B cell (primary cell): ENCODE measurements around the gene RBM38. TPM values are rescaled to one million over a fixed set of nuclear protein-coding genes. Genes with fewer than 3 reads are reported as not detected.

Source experiments
- ATAC-seq: fragments of 200-7000 bp; cut with Tn5 transposase; one replicate; pipeline ENCODE4 v1.10.0; 2021; ENCODE audit warnings: low read depth, mild to moderate bottlenecking, moderate number of reproducible peaks, moderate library complexity
- CTCF ChIA-PET: fragments of 350-600 bp; sonication (Branson Sonifier 250); formaldehyde crosslinking; loops from one replicate; lab custom pipeline; 2021; ENCODE audit warnings: antibody characterized with exemption, inconsistent platforms; lab: Charles Lee
- POLR2A ChIA-PET: fragments of 350-600 bp; sonication (Branson Sonifier 250); formaldehyde crosslinking; loops from one replicate; lab custom pipeline; 2021; ENCODE audit warnings: antibody characterized with exemption; lab: Charles Lee
- DNase-seq: peaks from one replicate; pipeline ENCODE4 v3.0.0; 2013
- H2AFZ ChIP-seq: 2 replicates; pipeline ENCODE4 v1.6.1; 2012; ENCODE audit warnings: mild to moderate bottlenecking, low read depth, low read length; ENCODE audit not compliant: insufficient read depth, poor library complexity, severe bottlenecking
- H3K27ac ChIP-seq, 2 donors: 1 replicate in 1 of 2; 2 replicates in 1 of 2; pipeline ENCODE4 v1.5.1; 2012 to 2013; ENCODE audit warnings: low read length in 2 of 2, mild to moderate bottlenecking in 2 of 2, moderate library complexity in 1 of 2
- H3K27me3 ChIP-seq, 4 experiments: fragments of 200-600 bp in 1 of 4; sonication (generic) in 1 of 4; replicated peaks in 1 of 4; 1 replicate in 2 of 4; 2 replicates in 2 of 4; pipeline versions ENCODE4 v1.6.1 to v1.7.0; 2013 to 2016; ENCODE audit warnings: low read length in 3 of 4, mild to moderate bottlenecking in 2 of 4, mixed read lengths in 1 of 4, moderate library complexity in 1 of 4; ENCODE audit not compliant: insufficient read depth in 4 of 4, control insufficient read depth in 3 of 4; ENCODE audit errors: control extremely low read depth in 1 of 4
- H3K36me3 ChIP-seq, 2 experiments: replicated peaks in 1 of 2; 1 replicate in 1 of 2; 2 replicates in 1 of 2; pipeline versions ENCODE4 v1.6.1 to v1.7.1; 2013; ENCODE audit warnings: low read length in 1 of 2; ENCODE audit not compliant: insufficient read depth in 2 of 2, control insufficient read depth in 1 of 2; ENCODE audit errors: control extremely low read depth in 1 of 2, extremely low read depth in 1 of 2
- H3K4me1 ChIP-seq, 2 donors: fragments of 200-600 bp in 1 of 2; sonication (generic) in 1 of 2; 1 replicate in 1 of 2; 2 replicates in 1 of 2; pipeline versions ENCODE4 v1.5.1 to v1.6.1; 2013 to 2017; ENCODE audit warnings: low read length in 2 of 2; ENCODE audit not compliant: control insufficient read depth in 2 of 2, insufficient read depth in 2 of 2
- H3K4me2 ChIP-seq: replicated peaks from 2 replicates; pipeline ENCODE3; 2012; ENCODE audit warnings: mild to moderate bottlenecking, low read depth, low read length; ENCODE audit not compliant: poor library complexity, severe bottlenecking
- H3K4me3 ChIP-seq, 5 experiments: fragments of 200-600 bp in 1 of 5; sonication (generic) in 1 of 5; 1 replicate in 3 of 5; 2 replicates in 2 of 5; pipeline versions ENCODE4 v1.5.1 to v1.7.0; 2011 to 2016; ENCODE audit warnings: low read length in 4 of 5, mild to moderate bottlenecking in 4 of 5, low read depth in 2 of 5, control low read depth in 1 of 5, moderate library complexity in 1 of 5; ENCODE audit not compliant: insufficient read depth in 1 of 5; ENCODE audit errors: control extremely low read depth in 1 of 5, extremely low read depth in 1 of 5
- H3K79me2 ChIP-seq: fragments of 200-600 bp; sonication (generic); one replicate; pipeline ENCODE4 v1.6.0; 2016; ENCODE audit warnings: low read length; ENCODE audit not compliant: control insufficient read depth, insufficient read depth
- H3K9ac ChIP-seq: fragments of 200-600 bp; sonication (generic); 2 replicates; pipeline ENCODE4 v1.6.1; 2017; ENCODE audit warnings: mild to moderate bottlenecking, low read length, moderate library complexity
- H3K9me3 ChIP-seq, 3 donors: one replicate each; pipeline versions ENCODE4 v1.6.1 to v1.7.1; 2013; ENCODE audit warnings: low read length in 2 of 3; ENCODE audit not compliant: control insufficient read depth in 2 of 3, insufficient read depth in 1 of 3; ENCODE audit errors: control extremely low read depth in 1 of 3
- H4K20me1 ChIP-seq: 2 replicates; pipeline ENCODE4 v1.6.0; 2012; ENCODE audit warnings: mild to moderate bottlenecking, low read length; ENCODE audit not compliant: insufficient read depth, control insufficient read depth, poor library complexity, severe bottlenecking
- H3K27ac Mint-ChIP-seq: one replicate; pipeline ENCODE4 v1.8.0; 2021; ENCODE audit warnings: mixed read lengths
- H3K27me3 Mint-ChIP-seq: one replicate; pipeline ENCODE4 v1.8.0; 2021; ENCODE audit warnings: mixed read lengths
- H3K4me1 Mint-ChIP-seq: one replicate; pipeline ENCODE4 v1.8.0; 2021; ENCODE audit warnings: mixed read lengths
- H3K4me3 Mint-ChIP-seq: one replicate; pipeline ENCODE4 v1.8.0; 2021; ENCODE audit warnings: mixed read lengths
- H3K9me3 Mint-ChIP-seq: one replicate; pipeline ENCODE4 v1.8.0; 2022; ENCODE audit warnings: mixed read lengths; ENCODE audit not compliant: insufficient read depth
- EZH2 ChIP-seq: IDR thresholded peaks from 2 replicates; pipeline ENCODE4 v1.6.1; 2012; ENCODE audit warnings: borderline replicate concordance, low read depth, mild to moderate bottlenecking, moderate library complexity, low read length; ENCODE audit not compliant: insufficient read depth, poor library complexity, severe bottlenecking
- WGBS: methylation state at CpG from one replicate; pipeline ENCODE4 v1.1.5; 2013; ENCODE audit warnings: missing lambda C conversion rate; ENCODE audit not compliant: insufficient coverage; 5-methylcytosine and 5-hydroxymethylcytosine counted together
- intact Hi-C: fragments of 100-400 bp; cut with micrococcal nuclease; formaldehyde crosslinking; loops from one replicate; pipeline ENCODE4 v1.10.0; 2022
- polyA plus RNA-seq: library from polyadenylated mRNA; depleted of rRNA; stranded (reverse); fragments of >200 nt; gene quantifications from 2 replicates; pipeline ENCODE4 v1.2.3, GENCODE V29; 2012
- total RNA-seq, 2 donors: library from RNA; stranded (reverse); fragments of 120-200 nt in 1 of 2; gene quantifications; 1 replicate in 1 of 2; 2 replicates in 1 of 2; pipeline versions ENCODE4 v1.2.3 to v1.2.4, GENCODE V29; 2013 to 2022
- TF ChIP-seq, protein P1 (sequence below): fragments of 200-600 bp; IDR thresholded peaks from one replicate; pipeline ENCODE4 v1.8.0; 2022; ENCODE audit warnings: antibody characterized with exemption, mild to moderate bottlenecking

Gene RBM38
- total and polyA plus RNA-seq, 2 donors (not counting 1 experiment from before 2014, with no cell fraction given) = 198 to 225 TPM

DNA sequence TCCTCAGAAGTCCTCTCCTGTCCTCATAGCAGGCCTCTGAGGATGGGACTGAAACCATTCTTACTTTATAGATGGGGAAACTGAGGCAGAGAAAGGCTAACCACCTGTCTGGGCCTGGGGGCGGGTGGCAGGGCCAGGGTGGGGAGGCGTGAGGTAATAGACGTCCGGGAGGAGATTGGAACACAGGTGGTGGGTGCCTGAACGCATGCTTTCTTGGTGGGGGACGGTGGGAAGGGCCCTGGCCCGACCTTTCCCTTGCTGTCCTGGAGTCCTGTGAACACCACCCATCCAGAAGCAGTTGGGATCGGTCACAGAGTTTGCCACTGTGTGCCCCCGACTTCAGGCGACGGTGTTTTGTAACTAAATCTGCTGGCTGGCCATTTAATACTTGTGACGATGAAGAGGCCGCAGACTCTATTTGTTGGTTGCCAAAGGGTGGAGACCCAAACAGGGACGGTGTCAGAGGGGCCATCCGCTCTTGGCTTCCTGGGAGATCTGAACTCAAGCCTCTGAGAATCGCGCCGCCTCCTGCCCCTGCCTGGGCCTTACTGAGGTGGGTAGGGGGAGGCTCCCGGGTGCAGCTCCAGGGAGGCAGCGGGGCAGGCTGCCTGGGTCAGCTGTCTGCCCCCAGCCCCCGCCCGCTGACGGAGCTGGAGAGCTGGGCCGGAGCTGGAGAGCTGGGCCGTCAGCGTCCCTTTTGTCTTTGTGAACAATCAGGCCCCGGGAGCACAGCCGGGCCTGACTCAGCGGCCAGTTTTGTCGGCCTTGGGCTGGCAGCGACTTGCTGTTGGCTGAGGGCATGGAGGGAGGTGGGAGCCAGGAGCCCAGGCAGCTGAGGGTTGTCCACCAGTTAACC, 4.1 kb downstream of the RBM38 start:
- H4K20me1 ChIP-seq = peaks cover 62% of the 10 kb centered on the region
- POLR2A ChIA-PET = no interaction called here
- H3K36me3 ChIP-seq = peaks cover 6 to 69% of the 10 kb centered on the region in 2 experiments

More for the DNA sequence above, 4.1 kb downstream of the RBM38 start:
- Histone ChIP-seq H3K9ac (no peak overlapping the region), H3K27me3 (no peaks in the 10 kb centered on the region), H3K4me3 (no peak overlapping the region), H3K4me1 (peaks cover 77 to 89% of the 10 kb centered on the region in 2 donors), H3K79me2 (peaks cover 71% of the 10 kb centered on the region), H2AFZ (no peak overlapping the region), H3K4me2 (peak overlapping the region; percentile 98), H3K27ac (peak overlapping the region; percentile 96 to 97), H3K9me3 (peaks cover 0 to 6% (median 0%) of the 10 kb centered on the region in 3 donors)
- Mint-ChIP-seq H3K4me3 (peak overlapping the region; percentile 98), H3K4me1 (peaks cover 81% of the 10 kb centered on the region), H3K9me3 (no peaks in the 10 kb centered on the region), H3K27me3 (no peaks in the 10 kb centered on the region), H3K27ac (peak overlapping the region; percentile 100)
- CTCF ChIA-PET = interaction anchor here (0.7 to 1.8 kb wide), 3 partner anchors 8 to 100 kb away, joined by 3 to 6 read pairs (median 4); no protein-coding TSS in a partner anchor
- DNase-seq = no peak
- 91% methylated on average over 29 of the region's 31 CpGs for WGBS
- ATAC-seq = no peak
- intact Hi-C loops = loop anchor here (5.0 to 10.0 kb wide), 2 partner anchors 307 to 1609 kb away; partner anchors contain the start of gene CTSZ
- TF ChIP-seq EZH2 = no peak
- TF ChIP-seq, protein P1, sequence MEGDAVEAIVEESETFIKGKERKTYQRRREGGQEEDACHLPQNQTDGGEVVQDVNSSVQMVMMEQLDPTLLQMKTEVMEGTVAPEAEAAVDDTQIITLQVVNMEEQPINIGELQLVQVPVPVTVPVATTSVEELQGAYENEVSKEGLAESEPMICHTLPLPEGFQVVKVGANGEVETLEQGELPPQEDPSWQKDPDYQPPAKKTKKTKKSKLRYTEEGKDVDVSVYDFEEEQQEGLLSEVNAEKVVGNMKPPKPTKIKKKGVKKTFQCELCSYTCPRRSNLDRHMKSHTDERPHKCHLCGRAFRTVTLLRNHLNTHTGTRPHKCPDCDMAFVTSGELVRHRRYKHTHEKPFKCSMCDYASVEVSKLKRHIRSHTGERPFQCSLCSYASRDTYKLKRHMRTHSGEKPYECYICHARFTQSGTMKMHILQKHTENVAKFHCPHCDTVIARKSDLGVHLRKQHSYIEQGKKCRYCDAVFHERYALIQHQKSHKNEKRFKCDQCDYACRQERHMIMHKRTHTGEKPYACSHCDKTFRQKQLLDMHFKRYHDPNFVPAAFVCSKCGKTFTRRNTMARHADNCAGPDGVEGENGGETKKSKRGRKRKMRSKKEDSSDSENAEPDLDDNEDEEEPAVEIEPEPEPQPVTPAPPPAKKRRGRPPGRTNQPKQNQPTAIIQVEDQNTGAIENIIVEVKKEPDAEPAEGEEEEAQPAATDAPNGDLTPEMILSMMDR = no peak
